ENCODE measurements around the gene BANF1. TPM values are rescaled to one million over a fixed set of nuclear protein-coding genes. Genes with fewer than 3 reads are reported as not detected.
A peak's percentile ranks its signal among the peaks of the same experiment; 100 is the strongest.

The BANF1 gene
- total RNA-seq, 4 donors from 2014 or later = 32.1 to 54.2 (median 42.6) TPM

DNA sequence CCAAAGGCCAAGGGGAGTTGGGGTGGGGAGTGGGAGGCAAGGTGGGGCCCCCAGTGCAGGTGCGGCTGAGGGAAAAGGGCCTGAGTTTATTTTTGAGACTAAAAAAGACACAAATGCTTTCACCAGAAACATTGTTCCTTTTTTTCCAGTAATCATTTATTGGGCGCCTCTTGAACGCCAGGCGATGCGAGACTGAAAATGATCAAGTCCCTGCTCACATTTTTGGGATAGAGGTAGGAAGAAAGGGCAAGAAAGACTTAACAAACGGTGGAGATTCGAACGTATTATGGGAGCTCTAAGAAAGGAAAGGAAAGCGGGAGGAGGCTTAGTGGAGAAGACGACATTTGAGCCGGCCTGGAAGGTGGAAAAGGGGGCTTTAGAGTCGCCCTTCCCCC is 49.1 kb downstream of the BANF1 start:
- no peak for DNase-seq (ENCODE audit: low spot score in 2 of 2)

DNA sequence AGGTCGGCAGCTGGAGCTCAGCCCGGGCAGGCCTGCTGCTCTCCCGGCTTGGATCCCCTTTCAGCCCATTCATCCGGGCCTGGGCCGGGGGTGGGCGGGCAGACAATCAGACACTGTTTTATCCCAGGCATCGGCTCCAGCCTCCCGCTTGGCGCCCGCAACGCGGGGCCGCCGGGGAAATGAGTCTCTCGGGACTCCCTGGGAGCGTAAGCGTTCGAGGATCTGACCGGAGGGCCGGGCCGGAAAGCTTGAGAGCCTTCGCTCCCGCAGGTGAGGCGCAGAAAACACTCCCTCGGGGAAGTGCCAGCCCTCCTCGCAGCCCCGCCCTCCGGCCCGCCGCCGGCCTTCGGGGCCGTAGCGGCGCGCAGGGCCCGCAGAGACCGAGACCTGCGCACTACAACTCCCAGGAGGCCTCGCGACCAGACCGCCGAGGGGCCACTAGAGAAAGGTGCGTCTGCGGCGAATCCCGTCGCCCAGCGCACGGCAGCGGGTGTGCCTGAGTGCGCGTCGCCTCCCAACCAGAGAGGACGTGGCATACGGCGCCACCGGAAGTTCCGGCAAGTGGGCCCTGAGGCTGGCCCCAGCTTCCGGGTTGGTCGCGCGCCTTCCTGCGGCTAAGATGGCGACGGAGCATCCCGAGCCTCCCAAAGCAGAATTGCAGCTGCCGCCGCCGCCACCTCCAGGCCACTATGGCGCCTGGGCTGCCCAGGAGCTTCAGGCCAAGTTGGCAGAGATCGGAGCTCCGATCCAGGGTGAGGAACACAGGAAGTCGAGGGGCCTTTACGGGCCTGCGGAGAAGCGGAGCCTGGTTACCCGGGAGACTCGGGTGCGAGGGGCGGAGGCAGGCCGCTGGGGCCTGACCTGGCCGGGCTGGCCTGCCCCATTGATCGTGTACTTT is 49.7 kb downstream of the BANF1 start, which contains the start of gene SF3B2:
TSS of gene SF3B2 (plus strand) at position 599 of the 898 bp plus-strand sequence. CDS start at position 620, 21 bp downstream.
- peak within 1 kb of the TSS; percentile 85 for H3K4me3 ChIP-seq
- DNase-seq (ENCODE audit: low spot score in 2 of 2) = peak; percentile 98
- H3K27me3 ChIP-seq = peaks cover 20% of the 10 kb centered on the region
- WGBS = 0% methylated on average over 6 of the region's 84 CpGs
- TF ChIP-seq POLR2A (IDR thresholded peaks at IDR 0.05) (peak; percentile 31 to 84), EP300 (IDR thresholded peaks at IDR 0.05) (no peak), POLR2AphosphoS5 (IDR thresholded peaks at IDR 0.05) (peak; percentile 60 to 96 (median 96))
- TF ChIP-seq, protein P1, sequence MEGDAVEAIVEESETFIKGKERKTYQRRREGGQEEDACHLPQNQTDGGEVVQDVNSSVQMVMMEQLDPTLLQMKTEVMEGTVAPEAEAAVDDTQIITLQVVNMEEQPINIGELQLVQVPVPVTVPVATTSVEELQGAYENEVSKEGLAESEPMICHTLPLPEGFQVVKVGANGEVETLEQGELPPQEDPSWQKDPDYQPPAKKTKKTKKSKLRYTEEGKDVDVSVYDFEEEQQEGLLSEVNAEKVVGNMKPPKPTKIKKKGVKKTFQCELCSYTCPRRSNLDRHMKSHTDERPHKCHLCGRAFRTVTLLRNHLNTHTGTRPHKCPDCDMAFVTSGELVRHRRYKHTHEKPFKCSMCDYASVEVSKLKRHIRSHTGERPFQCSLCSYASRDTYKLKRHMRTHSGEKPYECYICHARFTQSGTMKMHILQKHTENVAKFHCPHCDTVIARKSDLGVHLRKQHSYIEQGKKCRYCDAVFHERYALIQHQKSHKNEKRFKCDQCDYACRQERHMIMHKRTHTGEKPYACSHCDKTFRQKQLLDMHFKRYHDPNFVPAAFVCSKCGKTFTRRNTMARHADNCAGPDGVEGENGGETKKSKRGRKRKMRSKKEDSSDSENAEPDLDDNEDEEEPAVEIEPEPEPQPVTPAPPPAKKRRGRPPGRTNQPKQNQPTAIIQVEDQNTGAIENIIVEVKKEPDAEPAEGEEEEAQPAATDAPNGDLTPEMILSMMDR (IDR thresholded peaks at IDR 0.05) = no peak
- peak within 1 kb of the TSS; percentile 88 for H3K27ac ChIP-seq
- no peaks in the 10 kb centered on the region for H3K9me3 ChIP-seq
- H3K36me3 ChIP-seq = peaks cover 33% of the 10 kb centered on the region
- H3K4me1 ChIP-seq = peaks cover 24% of the 10 kb centered on the region

More for the DNA sequence above, 49.1 kb downstream of the BANF1 start:
- H3K4me1 ChIP-seq = peaks cover 24% of the 10 kb centered on the region
- H3K27ac ChIP-seq = peak overlapping the region; percentile 88
- H3K27me3 ChIP-seq = peaks cover 20% of the 10 kb centered on the region
- H3K4me3 ChIP-seq = peak overlapping the region; percentile 85
- H3K9me3 ChIP-seq = no peaks in the 10 kb centered on the region
- 25% methylated on average over 12 of the region's 12 CpGs for WGBS
- peaks cover 26% of the 10 kb centered on the region for H3K36me3 ChIP-seq
- TF ChIP-seq, protein P1 (IDR thresholded peaks at IDR 0.05) = no peak
- TF ChIP-seq EP300 (IDR thresholded peaks at IDR 0.05) = no peak
- no peak for TF ChIP-seq POLR2A (IDR thresholded peaks at IDR 0.05)
- TF ChIP-seq POLR2AphosphoS5 (IDR thresholded peaks at IDR 0.05) = no peak

DNA sequence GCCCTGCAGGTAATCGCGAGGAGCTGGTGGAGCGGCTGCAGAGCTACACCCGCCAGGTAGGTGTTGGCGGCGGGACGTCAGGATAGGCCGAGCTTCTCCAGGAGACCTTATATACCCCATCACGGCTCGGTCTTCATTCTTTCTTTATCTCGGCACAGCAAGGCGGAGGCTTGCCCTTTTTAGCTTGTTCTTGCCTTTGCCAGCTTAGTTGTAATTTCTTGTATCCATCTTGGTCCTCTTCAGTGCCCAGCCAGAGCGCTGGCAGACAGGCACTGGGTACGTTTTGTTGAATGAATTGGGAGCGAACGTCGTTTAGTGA is 50.3 kb downstream of the BANF1 start:
- TF ChIP-seq, protein P1 (IDR thresholded peaks at IDR 0.05) = no peak
- TF ChIP-seq POLR2AphosphoS5 (IDR thresholded peaks at IDR 0.05) (no peak), EP300 (IDR thresholded peaks at IDR 0.05) (no peak), POLR2A (IDR thresholded peaks at IDR 0.05) (no peak)
- WGBS = 0% methylated on average over 7 of the region's 17 CpGs
- Histone ChIP-seq H3K9me3 (no peaks in the 10 kb centered on the region), H3K4me3 (peak overlapping the region; percentile 85), H3K4me1 (peaks cover 24% of the 10 kb centered on the region), H3K27ac (peak overlapping the region; percentile 88), H3K36me3 (peaks cover 39% of the 10 kb centered on the region), H3K27me3 (peaks cover 20% of the 10 kb centered on the region)
- DNase-seq (ENCODE audit: low spot score in 2 of 2) = no peak

Other genes starting within 250 kb of the BANF1 start
- gene AP5B1, start 221.5 kb upstream of the BANF1 start, total RNA-seq = 10 to 100 TPM; 26.3 to 55.9 (median 38.1) TPM
- gene OVOL1, start 215.4 kb upstream of the BANF1 start, total RNA-seq = 100 to 1,000 TPM in 2 of 4 donors, 10 to 100 TPM in 2; 64.4 to 196 (median 121) TPM
- 1 to 10 TPM in 1 of 4 donors, under 1 TPM in 1, not detected in 2; 0.76 to 1.1 TPM for gene SNX32, start 168.5 kb upstream of the BANF1 start, total RNA-seq
- 100 to 1,000 TPM; 331 to 608 (median 584) TPM for gene CFL1, start 144.3 kb upstream of the BANF1 start, total RNA-seq
- 10 to 100 TPM; 22.8 to 46.2 (median 32.2) TPM for gene MUS81, start 142.1 kb upstream of the BANF1 start, total RNA-seq
- 10 to 100 TPM in 3 of 4 donors, 1 to 10 TPM in 1; 7.3 to 22.0 (median 13.0) TPM for gene EFEMP2, start 129.7 kb upstream of the BANF1 start, total RNA-seq
- 1 to 10 TPM in 2 of 4 donors, under 1 TPM in 1, not detected in 1; 0.76 to 5.0 (median 1.4) TPM for gene CTSW, start 122.7 kb upstream of the BANF1 start, total RNA-seq
- 10 to 100 TPM; 46.9 to 89.3 (median 74.6) TPM for gene FIBP, start 114.0 kb upstream of the BANF1 start, total RNA-seq
- 10 to 100 TPM; 16.0 to 35.8 (median 28.0) TPM for gene CCDC85B, start 111.8 kb upstream of the BANF1 start, total RNA-seq
- gene FOSL1, start 102.1 kb upstream of the BANF1 start, total RNA-seq = 100 to 1,000 TPM in 1 of 4 donors, 10 to 100 TPM in 1, 1 to 10 TPM in 2; 5.0 to 118 (median 28.9) TPM
- 10 to 100 TPM; 17.4 to 21.6 (median 19.5) TPM for gene C11orf68, start 83.4 kb upstream of the BANF1 start, total RNA-seq
- 10 to 100 TPM; 54.2 to 82.5 (median 68.0) TPM for gene DRAP1, start 83.1 kb upstream of the BANF1 start, total RNA-seq
- gene TSGA10IP, start 57.0 kb upstream of the BANF1 start, total RNA-seq = not detected
- 10 to 100 TPM; 21.1 to 56.6 (median 26.1) TPM for gene SART1, start 40.8 kb upstream of the BANF1 start, total RNA-seq
- 10 to 100 TPM; 51.8 to 61.6 (median 55.9) TPM for gene EIF1AD, start 346 bp upstream of the BANF1 start, total RNA-seq
- gene CST6, start 9.5 kb downstream of the BANF1 start, total RNA-seq = 1,000 to 10,000 TPM in 2 of 4 donors, 100 to 1,000 TPM in 1, 10 to 100 TPM in 1; 48.8 to 2,556 (median 968) TPM
- gene CATSPER1, start 24.0 kb downstream of the BANF1 start, total RNA-seq = not detected
- not detected for gene GAL3ST3, start 46.7 kb downstream of the BANF1 start, total RNA-seq
- gene SF3B2, start 49.9 kb downstream of the BANF1 start, total RNA-seq = 100 to 1,000 TPM; 117 to 175 (median 149) TPM
- gene PACS1, start 67.8 kb downstream of the BANF1 start, total RNA-seq = 10 to 100 TPM; 30.5 to 78.6 (median 41.8) TPM

Data from suprapubic skin (tissue), 4 donors.